Activated CD8-positive, alpha-beta memory T cell treated with anti-CD3 and anti-CD28 coated beads, Interleukin-2, amount 50 U/mL, for 24 hours (primary cell): ENCODE measurements around the gene HIBADH.

Experiments
- DNase-seq: peaks from one replicate; pipeline ENCODE4 v3.0.0-alpha.2; 2020; ENCODE audit errors: extremely low read depth

The HIBADH gene

DNA sequence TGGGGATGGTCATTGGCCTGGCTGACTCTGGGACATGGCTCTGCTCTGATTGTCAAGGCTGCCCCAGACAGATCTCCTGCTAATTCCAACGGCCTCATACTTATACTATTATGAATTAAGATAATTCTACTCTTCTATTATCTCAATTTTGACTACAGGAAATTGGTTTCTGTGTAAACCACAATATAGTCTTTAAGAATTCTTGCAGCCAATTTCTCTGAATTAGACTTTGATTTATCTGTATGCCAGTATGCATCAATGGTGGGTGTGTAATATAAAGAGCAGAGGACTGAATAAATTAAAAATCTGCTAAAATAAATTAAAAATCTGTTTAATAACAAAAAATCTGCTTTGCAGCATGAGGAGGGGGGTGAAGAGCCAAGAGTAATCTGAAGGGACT lies 27.0 kb downstream of the HIBADH start:
- DNase-seq: no peak

DNA sequence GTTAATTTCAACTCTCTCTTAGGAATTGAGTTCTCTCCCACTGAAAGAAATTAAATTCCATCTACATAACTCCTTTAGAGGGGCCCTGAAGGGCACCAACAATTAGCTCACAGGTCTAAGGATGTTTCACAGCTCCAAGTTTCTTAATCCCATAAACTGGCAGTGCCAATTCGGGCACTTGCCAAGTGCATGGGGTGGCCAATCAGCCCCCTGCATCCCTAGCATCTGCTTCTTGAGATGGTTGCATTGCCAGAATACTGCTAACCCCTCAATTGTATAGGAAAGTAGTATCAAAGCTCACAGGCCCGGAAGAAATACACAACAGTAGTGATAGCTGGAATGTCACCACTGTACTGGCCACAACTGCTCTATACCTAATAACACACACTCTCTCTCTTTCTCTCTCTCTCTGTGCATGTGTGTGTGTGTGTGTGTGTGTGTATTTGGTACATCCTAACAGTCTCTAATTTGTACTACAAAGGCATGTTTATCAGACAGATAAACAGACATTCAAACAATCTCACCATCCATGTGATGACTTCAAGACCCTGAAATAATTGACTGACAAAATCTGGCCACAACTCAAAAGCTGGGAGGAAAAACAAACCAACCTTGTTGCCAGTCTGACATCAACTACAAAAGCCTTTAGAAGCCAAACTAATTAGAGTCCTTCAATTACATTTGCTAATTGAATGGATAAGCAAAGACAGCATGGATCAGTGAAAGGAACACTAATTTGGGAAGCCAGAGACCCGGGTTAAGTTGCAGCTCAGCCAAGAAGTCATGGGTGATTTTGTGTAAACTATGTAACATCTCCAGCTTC lies 27.8 kb downstream of the HIBADH start:
- no peak for DNase-seq

DNA sequence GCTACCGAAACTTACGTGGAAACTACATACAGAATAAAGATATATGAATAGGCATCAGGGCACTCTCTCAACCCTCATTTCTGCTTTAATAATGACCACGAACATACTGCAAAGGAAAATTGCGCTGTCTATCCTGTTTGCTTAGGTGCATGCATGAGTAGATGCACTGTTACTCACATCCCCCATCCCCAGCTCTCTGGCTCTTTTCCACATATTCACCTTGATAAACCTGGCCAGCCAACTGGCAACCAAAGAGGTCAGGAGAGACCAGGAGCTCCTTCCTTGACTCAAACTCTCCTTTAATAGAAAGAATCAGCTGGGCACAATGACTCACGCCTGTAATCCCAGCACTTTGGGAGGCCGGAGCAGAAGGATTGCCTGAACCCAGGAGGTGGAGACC lies 29.6 kb downstream of the HIBADH start:
- no peak for DNase-seq

DNA sequence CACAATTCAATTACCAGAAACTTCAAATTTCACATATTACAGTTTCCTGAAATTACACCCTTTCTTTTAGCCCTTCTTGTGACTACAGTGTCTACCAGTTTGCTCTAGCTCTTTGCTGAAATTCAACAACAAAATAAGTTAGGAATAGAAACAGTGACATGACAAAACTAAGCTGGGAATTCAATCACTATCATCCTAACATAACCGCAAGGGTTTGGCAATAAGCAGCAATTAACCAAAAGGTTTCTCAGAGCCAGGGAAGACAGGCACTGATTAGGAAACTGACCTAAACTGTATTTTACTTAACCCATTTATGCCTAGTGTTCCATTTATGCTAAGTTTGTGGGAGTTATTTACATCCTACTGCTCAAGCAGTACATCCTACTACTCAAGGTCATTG lies 31.3 kb downstream of the HIBADH start:
- no peak for DNase-seq

DNA sequence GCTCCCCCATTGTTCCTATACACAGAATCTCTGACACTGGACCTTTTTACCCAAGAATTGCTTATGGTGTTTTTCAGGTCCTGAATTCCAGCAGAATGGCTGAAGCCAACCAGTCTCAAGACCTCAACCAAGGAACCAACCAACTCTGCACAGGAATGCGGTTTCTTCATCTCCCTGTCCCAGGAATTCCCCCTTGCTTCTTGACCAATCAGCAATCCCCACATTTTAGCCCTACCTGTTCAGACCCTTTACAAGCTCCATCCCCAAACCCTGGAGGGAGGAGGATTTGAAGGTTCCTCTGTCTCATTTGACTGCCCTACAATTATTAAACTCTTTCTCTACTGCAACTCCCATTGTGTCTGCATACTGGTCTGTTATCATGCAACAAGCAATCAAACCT lies 35.5 kb downstream of the HIBADH start:
- no peak for DNase-seq

DNA sequence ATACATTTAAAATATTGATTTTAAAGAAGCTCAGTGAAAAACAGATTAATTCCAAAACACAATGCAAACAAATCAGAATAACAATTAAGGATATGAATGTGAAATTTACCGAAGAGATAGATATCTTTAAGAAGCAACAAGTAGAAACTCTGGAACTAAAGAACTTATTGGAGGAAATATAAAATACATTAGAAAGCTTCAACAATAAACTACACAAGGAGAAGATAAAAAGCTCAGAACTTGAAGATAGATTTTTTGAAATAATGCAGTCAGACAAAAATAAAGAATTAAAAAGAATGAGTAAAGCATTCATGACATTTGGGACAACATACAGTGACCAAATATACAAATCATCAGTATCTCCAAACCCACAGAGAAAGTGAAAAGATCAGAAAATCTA lies 43.2 kb downstream of the HIBADH start:
- no peak for DNase-seq

DNA sequence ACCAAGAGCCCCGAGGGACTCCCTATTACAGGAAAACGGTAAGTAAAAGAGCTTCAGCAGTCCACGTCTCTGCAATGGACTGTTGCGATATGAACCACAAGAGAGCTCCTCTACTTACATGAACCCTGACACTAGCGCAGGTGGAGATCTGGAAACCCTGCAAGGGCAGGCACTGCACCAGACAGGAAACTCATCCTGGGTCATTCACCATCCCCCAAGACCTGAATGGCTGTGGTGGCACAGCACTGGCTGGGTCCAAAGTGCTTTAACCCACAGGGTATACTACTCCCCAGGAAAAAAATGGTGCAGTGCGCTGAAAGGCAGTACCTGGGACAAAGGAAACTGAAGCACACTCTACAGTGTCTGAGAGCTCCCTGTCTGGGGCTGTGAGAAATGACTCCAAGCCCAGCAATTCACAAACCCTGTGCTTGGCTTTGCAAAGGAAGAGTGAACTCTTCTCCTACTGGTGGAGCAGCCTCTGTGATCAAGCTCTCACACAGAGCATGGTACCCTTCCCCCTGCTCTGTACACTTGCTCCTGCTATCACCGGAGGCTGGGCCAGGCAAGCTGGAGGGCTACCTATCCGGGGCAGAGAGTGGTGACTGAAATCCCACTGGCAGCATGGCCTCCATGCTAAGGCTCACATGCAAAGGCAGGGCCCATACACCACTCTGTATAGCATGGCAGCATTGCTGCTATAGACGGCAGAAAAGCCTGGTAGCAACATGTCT lies 44.9 kb downstream of the HIBADH start:
- no peak for DNase-seq

DNA sequence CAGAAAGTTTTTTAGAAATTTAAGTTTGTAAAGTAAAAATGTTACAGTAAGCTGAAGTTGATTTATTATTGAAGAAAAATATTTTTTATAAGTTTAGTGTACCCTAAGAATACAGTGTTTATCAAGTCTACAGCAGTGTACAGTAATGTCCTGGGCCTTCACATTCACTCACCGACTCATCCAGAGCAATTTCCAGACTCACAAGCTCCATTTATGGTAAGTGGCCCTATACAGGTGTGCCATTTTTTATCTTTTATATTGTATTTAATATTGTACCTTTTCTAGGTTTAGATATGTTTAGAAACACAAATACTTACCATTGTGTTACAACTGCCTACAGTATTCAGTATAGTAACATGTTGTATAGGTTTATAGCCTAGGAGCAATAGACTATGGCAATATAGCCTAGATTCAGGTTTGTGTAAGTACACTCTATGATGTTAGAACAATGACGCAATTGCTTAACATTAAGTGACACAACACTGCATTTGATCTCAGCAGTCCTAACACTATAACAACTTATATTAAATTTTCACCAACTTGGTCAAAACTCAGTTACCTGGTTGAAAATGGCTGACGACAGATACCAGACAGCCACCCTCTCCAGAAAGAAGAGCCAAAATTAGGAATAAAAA lies 45.7 kb downstream of the HIBADH start:
- no peak for DNase-seq

DNA sequence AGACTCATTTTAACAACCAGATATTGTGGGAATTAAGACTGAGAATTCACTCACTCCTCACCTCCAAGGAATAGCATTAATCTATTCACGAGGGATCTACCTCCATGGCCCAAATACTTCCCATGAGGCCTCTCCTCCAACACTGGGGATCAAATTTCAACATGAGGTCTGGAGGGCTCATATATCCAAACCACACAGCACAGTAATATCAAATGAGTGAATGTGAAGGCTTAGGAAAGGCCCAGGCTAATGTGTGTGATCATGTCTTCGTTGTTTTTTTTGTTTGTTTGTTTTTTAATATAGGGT lies 46.5 kb downstream of the HIBADH start:
- no peak for DNase-seq

DNA sequence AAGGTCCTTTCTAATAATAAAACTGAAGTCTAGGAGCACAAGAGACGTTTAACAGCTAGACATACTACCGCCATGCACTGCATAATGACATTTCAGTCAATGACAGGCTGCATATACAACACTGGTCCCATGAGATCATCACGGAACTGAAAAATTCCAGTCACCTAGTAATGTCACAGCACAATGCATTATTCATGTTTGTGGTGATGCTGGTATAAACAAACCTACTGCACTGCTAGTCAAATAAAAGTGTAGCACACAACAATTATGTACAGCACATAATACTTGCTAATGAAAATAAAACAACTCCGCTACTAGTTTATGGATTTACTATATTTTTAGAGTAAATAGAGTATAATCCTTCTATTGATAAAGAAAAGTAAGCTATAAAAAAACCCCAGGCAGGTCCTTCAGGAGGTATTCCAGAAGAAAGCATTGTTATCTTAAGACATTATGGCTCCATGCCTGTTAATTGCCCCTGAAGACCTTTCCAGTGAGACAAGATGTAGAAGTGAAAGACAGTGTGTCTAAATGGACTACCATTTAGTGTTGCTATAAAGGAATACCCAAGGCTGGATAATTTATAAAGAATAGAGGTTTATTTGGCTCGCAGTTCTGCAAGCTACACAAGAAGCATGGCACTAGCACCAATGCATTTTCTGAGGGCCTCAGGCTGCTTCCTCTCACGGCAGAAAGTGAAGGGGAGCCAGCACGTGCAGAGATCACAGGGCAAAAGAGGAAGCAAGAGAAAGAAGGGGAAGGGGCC lies 47.1 kb downstream of the HIBADH start:
- DNase-seq: no peak

DNA sequence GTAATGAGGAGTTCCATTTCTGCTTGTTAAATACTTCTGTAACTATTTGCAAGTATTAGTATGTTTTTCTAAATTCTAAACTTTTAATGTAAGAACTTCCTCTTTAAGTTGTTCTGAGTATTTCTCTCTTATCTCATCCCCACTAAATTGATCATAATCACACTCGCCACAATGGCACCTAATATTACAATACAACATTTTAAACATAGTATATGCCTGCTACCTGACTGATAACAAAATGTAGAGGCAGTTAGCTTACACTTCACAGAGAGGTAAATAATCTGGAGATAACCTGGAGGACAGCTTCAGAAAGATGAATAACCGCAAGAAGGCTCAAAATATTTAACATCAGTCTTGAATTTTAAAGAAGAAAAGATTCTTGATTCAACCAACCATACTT lies 48.6 kb downstream of the HIBADH start:
- DNase-seq: no peak

DNA sequence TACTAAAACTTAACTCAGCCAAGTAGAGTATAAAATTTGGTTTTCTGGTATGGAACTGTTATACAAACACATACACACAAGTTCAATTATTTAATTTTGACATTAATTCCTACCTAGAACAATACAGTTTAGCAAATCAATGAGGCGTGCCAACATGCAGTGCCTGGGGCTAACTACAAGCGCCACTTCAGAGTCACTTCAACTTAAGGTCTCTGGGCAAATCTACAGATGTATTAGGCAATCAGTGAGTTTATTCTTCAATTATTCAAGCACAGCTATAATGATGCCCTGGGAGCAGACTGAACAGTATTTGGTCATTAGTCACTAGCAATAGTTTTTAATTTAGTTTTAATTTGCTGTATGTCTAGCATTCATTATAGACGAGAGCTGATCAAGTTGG lies 51.6 kb downstream of the HIBADH start:
- no peak for DNase-seq

DNA sequence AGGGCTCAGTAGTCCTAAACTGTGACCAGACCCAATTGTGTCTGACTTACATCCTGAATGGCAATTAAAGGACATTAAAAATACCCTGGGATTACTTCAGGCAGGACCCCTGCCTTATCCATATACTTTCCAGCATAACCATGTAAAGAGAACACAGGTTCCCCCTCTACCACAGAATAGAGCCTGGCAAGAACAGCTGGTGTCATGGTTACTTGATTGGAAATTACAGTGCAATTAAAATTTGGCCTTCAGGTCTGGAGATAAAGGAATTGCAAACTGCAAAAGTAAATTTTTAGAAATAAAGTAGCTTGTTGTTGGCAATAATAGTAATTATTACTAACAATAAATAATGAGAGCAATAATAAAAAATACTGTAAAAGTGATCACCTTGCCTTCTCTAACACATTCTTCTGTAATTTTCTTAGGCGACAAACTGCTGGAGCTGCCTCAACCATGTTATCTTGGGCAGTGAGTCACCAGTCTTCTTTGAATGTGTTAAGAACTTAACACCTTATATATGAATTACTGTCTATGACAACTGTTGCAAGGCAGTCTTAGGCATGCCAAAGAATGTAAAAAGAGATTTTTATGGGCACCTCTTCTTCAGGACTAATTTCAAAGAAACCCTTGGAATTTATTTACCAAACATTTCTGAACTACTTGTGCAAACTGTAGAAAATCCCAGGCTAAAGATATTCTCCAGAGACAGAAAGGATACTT lies 53.7 kb downstream of the HIBADH start:
- DNase-seq: no peak

DNA sequence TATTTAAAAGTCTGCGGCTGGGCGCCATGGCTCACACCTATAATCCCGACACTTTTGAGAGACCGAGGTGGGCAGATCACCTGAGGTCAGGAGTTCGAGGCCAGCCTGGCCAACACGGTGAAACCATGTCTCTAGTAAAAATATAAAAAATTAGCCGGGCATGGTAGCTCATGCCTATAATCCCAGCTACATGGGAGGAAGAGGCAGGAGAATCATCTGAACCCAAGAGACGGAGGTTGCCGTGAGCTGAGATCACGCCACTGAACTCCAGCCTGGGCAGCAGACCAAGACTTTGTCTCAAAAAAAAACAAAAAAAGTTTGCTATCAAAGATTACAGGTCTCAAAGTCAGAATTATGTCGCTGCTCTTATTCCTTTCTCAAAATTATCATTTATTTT lies 55.5 kb downstream of the HIBADH start:
- no peak for DNase-seq

DNA sequence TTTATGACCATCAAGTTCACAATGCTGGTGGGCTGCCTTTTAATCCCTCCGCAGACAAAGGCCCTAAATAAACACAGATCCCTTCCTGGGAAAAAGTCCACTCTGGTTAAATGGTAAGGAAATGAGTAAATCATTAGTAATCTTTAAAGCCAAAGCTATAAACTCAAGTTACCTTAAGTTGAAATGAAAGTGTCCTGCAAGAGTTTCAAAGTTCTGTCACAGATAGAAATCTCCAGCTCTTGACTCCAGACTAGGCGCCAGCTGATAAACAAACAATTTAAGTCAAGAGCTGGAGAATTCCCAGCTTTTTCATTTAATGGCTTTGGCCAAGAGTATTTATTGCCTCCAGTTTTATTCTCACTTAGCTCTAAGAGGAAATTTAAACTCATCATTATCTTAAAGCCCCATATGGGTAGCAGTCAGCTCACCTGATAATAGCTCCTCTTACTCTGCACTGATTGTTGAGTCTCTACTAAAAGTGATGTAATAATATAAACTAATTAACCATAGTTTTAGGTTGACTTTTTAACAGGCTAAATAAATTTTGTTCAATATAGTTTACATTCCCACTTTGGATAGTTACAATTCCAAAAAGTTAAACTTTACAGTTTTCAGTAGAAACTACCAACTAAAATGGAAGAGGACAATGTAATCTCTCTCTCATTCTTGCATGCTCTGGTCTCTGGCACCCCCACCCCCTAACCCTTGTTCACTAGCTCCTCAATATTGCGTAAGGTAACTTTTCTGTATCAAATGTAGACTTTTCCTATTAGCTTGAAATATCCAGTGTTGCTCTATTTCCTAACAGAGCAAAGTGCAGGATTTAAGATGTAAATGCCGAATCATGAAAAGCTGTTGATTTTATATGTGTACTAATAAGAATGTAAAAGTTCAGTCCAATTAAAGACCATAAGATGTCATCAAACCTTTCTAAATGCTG lies 56.1 kb downstream of the HIBADH start:
- no peak for DNase-seq

DNA sequence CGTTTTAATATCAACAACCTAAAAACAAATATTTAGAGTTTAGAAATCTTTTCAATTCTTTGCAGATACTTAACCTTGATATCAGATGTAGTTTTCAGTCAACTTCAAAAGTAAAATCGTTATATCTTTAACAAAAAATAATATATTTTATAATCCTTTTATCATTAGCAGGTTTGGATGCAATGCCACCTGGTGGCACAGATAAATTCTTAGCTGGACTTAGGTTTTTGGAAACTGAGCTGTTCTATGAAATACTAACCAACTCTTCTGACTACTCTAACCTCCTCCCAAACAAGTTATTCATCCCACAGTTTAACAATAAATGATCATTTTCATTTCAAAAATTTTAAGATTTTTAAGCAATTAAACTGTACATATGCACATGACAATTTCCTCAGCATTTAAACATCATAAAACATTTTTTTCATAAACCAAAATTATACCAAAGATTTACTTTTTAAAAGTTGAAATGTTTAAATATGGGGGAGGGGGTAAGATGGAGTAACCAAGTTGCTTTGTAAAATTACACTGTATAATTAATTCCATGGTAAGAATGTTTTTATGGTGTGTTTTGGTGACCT lies 56.9 kb downstream of the HIBADH start:
- DNase-seq: no peak

DNA sequence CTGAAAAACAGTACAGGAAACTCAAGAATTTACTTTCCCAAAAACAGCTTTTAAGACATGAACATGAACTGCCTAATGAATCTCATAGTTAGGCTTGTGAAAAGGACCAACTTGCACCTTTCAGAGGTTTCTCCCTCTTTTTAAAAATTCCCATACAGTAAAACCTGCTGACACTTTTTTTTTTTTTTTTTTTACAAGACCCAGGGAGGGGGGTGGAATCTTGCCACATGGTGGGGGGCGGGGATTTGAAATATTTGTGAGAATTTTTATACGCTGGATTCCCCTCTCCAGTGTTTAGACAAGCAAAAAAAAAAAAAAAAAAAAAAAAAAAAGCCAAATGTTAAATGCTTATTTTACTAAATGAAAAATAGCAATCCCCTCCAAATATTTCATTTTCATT lies 57.4 kb downstream of the HIBADH start:
- DNase-seq: no peak

DNA sequence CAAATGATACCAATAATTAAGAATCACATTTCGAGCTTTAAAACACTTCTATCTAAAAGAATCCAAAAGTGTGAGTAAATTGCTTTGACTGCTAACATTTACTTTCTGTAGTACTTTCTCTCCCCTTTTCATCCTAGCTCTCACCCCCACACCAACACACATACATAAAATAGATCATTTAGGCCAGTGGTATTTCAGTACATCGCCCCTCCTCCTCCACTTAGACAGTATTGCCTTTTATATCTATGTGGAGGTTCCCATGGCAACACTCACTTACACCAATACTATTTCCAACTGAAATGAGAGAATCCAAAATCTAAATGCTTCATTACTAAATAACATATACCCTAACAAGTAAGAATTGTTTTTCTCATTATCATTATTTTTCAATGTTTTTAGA lies 58.9 kb downstream of the HIBADH start:
- DNase-seq: no peak

DNA sequence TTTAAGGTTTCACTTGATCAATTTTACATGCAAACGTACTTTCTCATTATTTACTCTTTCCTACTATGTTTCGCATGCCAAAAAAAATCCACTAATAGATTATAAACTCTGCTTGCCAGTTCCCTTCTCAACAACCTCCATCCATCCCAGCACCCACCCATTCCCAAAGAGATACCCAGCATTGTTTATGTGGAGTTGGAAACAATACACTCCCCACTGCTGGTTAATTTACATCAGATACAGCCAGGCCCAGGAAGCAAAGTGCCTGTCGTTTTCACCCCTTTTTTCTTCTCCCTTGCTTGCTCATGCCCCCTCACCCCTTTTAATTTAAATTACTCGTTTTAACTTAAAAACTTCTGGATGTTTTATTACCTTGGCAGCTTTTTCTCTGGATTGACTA lies 59.9 kb downstream of the HIBADH start:
- DNase-seq: no peak

DNA sequence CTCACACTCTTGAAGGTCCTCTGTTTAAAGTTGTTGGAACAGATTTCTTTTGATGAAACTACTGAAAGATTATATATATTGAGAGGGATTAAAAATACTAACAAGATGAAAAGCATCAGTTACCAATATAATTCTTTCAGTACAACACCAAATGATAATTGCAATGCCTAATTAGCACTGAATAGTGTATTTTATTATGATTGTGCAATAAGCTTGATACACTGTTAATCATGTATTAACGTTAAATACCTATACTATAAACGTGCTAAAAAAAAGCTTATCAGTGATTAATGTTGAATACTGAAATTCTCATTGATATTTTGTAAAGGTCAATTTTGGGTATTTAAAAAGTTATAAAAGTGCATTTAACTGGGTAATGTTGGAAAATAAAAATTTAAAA lies 61.5 kb downstream of the HIBADH start:
- no peak for DNase-seq
